Measurements from ENCODE around the gene DCAF11.

DNA sequence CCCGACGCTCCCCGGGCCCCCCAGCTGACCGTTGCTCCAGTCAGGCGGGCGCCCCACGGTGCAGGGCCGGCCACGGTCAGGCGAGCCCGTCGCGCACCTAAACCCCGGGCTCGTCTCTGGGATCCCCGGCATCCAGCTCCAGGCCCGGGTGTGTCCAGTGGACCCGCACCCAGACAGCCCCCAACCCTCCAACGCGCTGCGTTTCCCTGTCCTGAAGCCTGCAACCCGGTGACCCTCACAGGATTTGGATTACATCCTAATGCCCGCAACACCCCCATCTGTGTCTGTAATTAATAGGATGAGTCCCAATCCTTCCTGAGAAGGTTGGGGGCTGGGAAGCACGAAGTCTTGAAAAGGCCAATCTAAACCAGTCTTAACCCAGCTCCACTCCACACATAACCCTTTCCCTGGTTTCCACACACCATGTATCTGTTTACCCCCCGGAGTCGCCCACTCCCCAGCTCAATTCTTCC, 32.8 kb upstream of the DCAF11 start:
- TF ChIP-seq POLR2AphosphoS5 (IDR thresholded peaks at IDR 0.05; ENCODE audit: low read depth, low read length) (no peak; the same call in 1 of the 2 replicates), RXRA (IDR thresholded peaks at IDR 0.05; ENCODE audit: insufficient read depth, low read depth, low read length) (no peak), EP300 (IDR thresholded peaks at IDR 0.05; ENCODE audit: borderline replicate concordance in 1 of 2, low read depth in 2 of 2, low read length in 2 of 2) (no peak), ATF3 (IDR thresholded peaks at IDR 0.05; ENCODE audit: insufficient read depth, low read depth, low read length) (no peak), SP1 (IDR thresholded peaks at IDR 0.05; ENCODE audit: low read depth, low read length) (no peak), CBX5 (IDR thresholded peaks at IDR 0.05; ENCODE audit: low read depth, low read length) (no peak)
- TF ChIP-seq, protein P1, sequence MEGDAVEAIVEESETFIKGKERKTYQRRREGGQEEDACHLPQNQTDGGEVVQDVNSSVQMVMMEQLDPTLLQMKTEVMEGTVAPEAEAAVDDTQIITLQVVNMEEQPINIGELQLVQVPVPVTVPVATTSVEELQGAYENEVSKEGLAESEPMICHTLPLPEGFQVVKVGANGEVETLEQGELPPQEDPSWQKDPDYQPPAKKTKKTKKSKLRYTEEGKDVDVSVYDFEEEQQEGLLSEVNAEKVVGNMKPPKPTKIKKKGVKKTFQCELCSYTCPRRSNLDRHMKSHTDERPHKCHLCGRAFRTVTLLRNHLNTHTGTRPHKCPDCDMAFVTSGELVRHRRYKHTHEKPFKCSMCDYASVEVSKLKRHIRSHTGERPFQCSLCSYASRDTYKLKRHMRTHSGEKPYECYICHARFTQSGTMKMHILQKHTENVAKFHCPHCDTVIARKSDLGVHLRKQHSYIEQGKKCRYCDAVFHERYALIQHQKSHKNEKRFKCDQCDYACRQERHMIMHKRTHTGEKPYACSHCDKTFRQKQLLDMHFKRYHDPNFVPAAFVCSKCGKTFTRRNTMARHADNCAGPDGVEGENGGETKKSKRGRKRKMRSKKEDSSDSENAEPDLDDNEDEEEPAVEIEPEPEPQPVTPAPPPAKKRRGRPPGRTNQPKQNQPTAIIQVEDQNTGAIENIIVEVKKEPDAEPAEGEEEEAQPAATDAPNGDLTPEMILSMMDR (IDR thresholded peaks at IDR 0.05; ENCODE audit: control extremely low read depth in 1 of 3, insufficient read depth in 1 of 3, low read depth in 1 of 3, low read length in 3 of 3): no peak

Data from H1 (cell line).